Keratinocyte (primary cell): ENCODE measurements around the gene DCN. TPM values are rescaled to one million over a fixed set of nuclear protein-coding genes. Genes with fewer than 3 reads are reported as not detected.
A peak's percentile ranks its signal among the peaks of the same experiment; 100 is the strongest.

Experiments
- DNase-seq: peaks from one replicate; pipeline ENCODE4 v3.0.0-alpha.2; 2011; ENCODE audit warnings: low read depth, missing footprints, low spot score
- FAIRE-seq: peaks from 2 replicates; lab custom pipeline; 2011; peaks lifted over from hg19 to GRCh38; lab: Jason Lieb, UNC
- H2AFZ ChIP-seq: 2 replicates; pipeline ENCODE4 v1.6.0; 2012; ENCODE audit warnings: low read length, control low read depth, inconsistent platforms; ENCODE audit not compliant: control insufficient read depth
- H3K27ac ChIP-seq: 2 replicates; pipeline ENCODE4 v1.5.1; 2011; ENCODE audit warnings: low read length; ENCODE audit not compliant: control insufficient read depth, insufficient read depth
- H3K27me3 ChIP-seq: 3 replicates; pipeline ENCODE4 v1.6.0; 2011; ENCODE audit warnings: low read length; ENCODE audit not compliant: control insufficient read depth, insufficient read depth; ENCODE audit errors: extremely low read depth
- H3K36me3 ChIP-seq, 2 experiments: 2 replicates in 1 of 2; 3 replicates in 1 of 2; pipeline ENCODE4 v1.5.1; 2011; ENCODE audit warnings: low read length in 2 of 2, mild to moderate bottlenecking in 1 of 2; ENCODE audit not compliant: control insufficient read depth in 2 of 2, insufficient read depth in 2 of 2; ENCODE audit errors: extremely low read depth in 1 of 2
- H3K4me1 ChIP-seq: 3 replicates; pipeline ENCODE4 v1.5.1; 2011; ENCODE audit warnings: low read length; ENCODE audit not compliant: control insufficient read depth, insufficient read depth; ENCODE audit errors: extremely low read depth
- H3K4me2 ChIP-seq: 3 replicates; pipeline ENCODE4 v1.6.0; 2011; ENCODE audit warnings: low read depth, low read length; ENCODE audit not compliant: control insufficient read depth, insufficient read depth; ENCODE audit errors: extremely low read depth
- H3K4me3 ChIP-seq, 3 experiments: fragments of 200-600 bp in 1 of 3; sonication (generic) in 1 of 3; 2 replicates in 2 of 3; 3 replicates in 1 of 3; pipeline ENCODE4 v1.5.1; 2011 to 2016; ENCODE audit warnings: low read length in 3 of 3, mild to moderate bottlenecking in 3 of 3, control low read depth in 2 of 3, inconsistent platforms in 1 of 3, low read depth in 1 of 3, mixed read lengths in 1 of 3, mixed run types in 1 of 3, moderate library complexity in 1 of 3; ENCODE audit not compliant: control insufficient read depth in 2 of 3, insufficient read depth in 2 of 3; ENCODE audit errors: extremely low read depth in 1 of 3
- H3K79me2 ChIP-seq: 2 replicates; pipeline ENCODE4 v1.6.0; 2012; ENCODE audit warnings: low read length; ENCODE audit not compliant: control insufficient read depth, insufficient read depth
- H3K9ac ChIP-seq: 3 replicates; pipeline ENCODE4 v1.6.0; 2011; ENCODE audit warnings: low read length; ENCODE audit not compliant: control insufficient read depth, insufficient read depth; ENCODE audit errors: extremely low read depth
- H3K9me1 ChIP-seq: 3 replicates; pipeline ENCODE4 v1.6.0; 2011; ENCODE audit warnings: low read length; ENCODE audit not compliant: control insufficient read depth, insufficient read depth; ENCODE audit errors: extremely low read depth
- H3K9me3 ChIP-seq: 2 replicates; pipeline ENCODE4 v1.5.1; 2012; ENCODE audit warnings: low read depth, low read length; ENCODE audit not compliant: control insufficient read depth
- H4K20me1 ChIP-seq: 3 replicates; pipeline ENCODE4 v1.6.0; 2011; ENCODE audit warnings: low read length; ENCODE audit not compliant: control insufficient read depth, insufficient read depth; ENCODE audit errors: extremely low read depth
- EZH2 ChIP-seq: IDR thresholded peaks from one replicate; pipeline ENCODE4 v1.6.1; 2012; ENCODE audit warnings: inconsistent platforms, mild to moderate bottlenecking, low read length, moderate library complexity
- dilution Hi-C: fragments of 300-500 bp; cut with MboI; formaldehyde crosslinking; loops from one replicate; pipeline ENCODE4 v1.7.0; 2020; ENCODE audit warnings: low sequenced_read_pairs; ENCODE audit not compliant: extremely low pct_ligation_motif_present
- polyA plus RNA-seq, 5 experiments: library from polyadenylated mRNA; depleted of rRNA in 3 of 5; stranded (reverse) in 3 of 5; stranded (forward) in 1 of 5; unstranded in 1 of 5; fragments of >200 nt; gene quantifications; 1 replicate in 1 of 5; 2 replicates in 3 of 5; 3 replicates in 1 of 5; pipeline versions ENCODE4 v1.2.1 to v1.2.3, GENCODE V29; 2011 to 2012; ENCODE audit warnings: missing spikeins in 2 of 5, low read depth in 1 of 5, low replicate concordance in 1 of 5
- TF ChIP-seq, protein P1 (sequence below), 3 experiments: IDR thresholded peaks in 1 of 3; conservative IDR thresholded peaks in 1 of 3; optimal IDR thresholded peaks in 1 of 3; 2 replicates in 2 of 3; 3 replicates in 1 of 3; pipeline versions ENCODE3 to v1.5.1; 2011; ENCODE audit warnings: low read length in 3 of 3, mild to moderate bottlenecking in 3 of 3, moderate library complexity in 2 of 3, control low read depth in 1 of 3, inconsistent platforms in 1 of 3; ENCODE audit not compliant: insufficient read depth in 2 of 3; ENCODE audit errors: extremely low read depth in 1 of 3

DCN gene
- polyA plus RNA-seq, 1 donor (not counting 4 experiments of a cell fraction or from before 2014, with no cell fraction given) = 2.5 TPM

DNA sequence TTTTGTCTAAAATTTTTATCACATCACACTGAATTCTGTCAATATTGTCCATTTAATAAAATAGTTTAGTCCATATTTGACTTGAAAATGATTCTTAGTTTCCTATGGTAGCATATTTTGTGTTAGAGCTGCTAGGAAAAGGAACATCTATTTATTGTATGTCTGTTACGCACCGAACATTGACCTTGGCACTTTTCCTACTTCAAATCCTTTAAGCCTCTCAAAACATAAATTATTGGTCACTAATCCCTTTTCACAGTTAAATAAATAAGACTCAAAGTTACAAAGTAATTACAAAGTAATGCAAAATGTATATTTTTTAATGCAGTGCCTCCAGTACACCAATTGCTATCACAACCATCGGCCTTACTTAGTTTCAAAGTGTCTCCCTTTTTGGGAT lies 28.5 kb downstream of the DCN start:
- DNase-seq (no peak), FAIRE-seq (no peak)
- no peaks in the 10 kb centered on the region for H3K27me3 ChIP-seq
- H3K36me3 ChIP-seq = no peaks in the 10 kb centered on the region
- H3K4me1 ChIP-seq = no peaks in the 10 kb centered on the region
- H2AFZ ChIP-seq = no peak overlapping the region
- TF ChIP-seq, protein P1, sequence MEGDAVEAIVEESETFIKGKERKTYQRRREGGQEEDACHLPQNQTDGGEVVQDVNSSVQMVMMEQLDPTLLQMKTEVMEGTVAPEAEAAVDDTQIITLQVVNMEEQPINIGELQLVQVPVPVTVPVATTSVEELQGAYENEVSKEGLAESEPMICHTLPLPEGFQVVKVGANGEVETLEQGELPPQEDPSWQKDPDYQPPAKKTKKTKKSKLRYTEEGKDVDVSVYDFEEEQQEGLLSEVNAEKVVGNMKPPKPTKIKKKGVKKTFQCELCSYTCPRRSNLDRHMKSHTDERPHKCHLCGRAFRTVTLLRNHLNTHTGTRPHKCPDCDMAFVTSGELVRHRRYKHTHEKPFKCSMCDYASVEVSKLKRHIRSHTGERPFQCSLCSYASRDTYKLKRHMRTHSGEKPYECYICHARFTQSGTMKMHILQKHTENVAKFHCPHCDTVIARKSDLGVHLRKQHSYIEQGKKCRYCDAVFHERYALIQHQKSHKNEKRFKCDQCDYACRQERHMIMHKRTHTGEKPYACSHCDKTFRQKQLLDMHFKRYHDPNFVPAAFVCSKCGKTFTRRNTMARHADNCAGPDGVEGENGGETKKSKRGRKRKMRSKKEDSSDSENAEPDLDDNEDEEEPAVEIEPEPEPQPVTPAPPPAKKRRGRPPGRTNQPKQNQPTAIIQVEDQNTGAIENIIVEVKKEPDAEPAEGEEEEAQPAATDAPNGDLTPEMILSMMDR (optimal IDR thresholded peaks at IDR 0.05 in 1 of 3, IDR thresholded peaks at IDR 0.05 in 1 of 3, conservative IDR thresholded peaks at IDR 0.05 in 1 of 3; ENCODE audit: extremely low read depth in 1 of 3, insufficient read depth in 2 of 3, low read length in 3 of 3) = no peak
- no peak for TF ChIP-seq EZH2
- dilution Hi-C loops = no loop called here
- no peaks in the 10 kb centered on the region for H4K20me1 ChIP-seq
- no peak overlapping the region for H3K4me3 ChIP-seq
- H3K9me3 ChIP-seq = no peaks in the 10 kb centered on the region
- H3K79me2 ChIP-seq = no peaks in the 10 kb centered on the region
- no peak overlapping the region for H3K4me2 ChIP-seq
- no peak overlapping the region for H3K27ac ChIP-seq
- H3K9ac ChIP-seq = no peak overlapping the region
- H3K9me1 ChIP-seq = no peaks in the 10 kb centered on the region

DNA sequence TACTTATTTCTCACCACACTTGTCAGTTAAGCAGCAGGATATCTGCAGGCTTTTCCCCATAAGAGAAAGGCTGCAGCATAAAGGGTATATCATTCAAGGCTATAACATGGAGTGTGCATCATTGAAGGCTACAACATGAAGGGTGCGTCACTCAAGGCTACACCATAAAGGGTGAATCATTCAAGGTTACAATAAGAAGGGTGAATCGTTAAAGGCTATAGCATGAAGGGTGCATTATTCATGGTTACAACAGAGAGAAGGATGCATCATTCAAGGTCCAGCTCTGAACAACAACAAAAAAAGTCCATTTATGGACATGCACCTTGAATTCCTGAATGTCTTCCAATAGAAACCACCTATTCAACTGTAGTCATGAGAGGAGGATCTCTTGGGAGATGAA lies 38.6 kb downstream of the DCN start:
- Histone ChIP-seq H2AFZ (no peak overlapping the region), H3K27ac (no peak overlapping the region), H3K9me3 (no peaks in the 10 kb centered on the region), H3K9me1 (no peaks in the 10 kb centered on the region), H3K4me2 (no peak overlapping the region), H3K36me3 (no peaks in the 10 kb centered on the region), H3K27me3 (no peaks in the 10 kb centered on the region), H3K4me3 (no peak overlapping the region), H3K79me2 (no peaks in the 10 kb centered on the region), H3K4me1 (no peaks in the 10 kb centered on the region), H4K20me1 (no peaks in the 10 kb centered on the region), H3K9ac (no peak overlapping the region)
- DNase-seq (peak; percentile 19), FAIRE-seq (peak; percentile 56)
- dilution Hi-C loops = no loop called here
- TF ChIP-seq EZH2 = no peak
- TF ChIP-seq, protein P1 (optimal IDR thresholded peaks at IDR 0.05 in 1 of 3, IDR thresholded peaks at IDR 0.05 in 1 of 3, conservative IDR thresholded peaks at IDR 0.05 in 1 of 3; ENCODE audit: extremely low read depth in 1 of 3, insufficient read depth in 2 of 3, low read length in 3 of 3) = no peak
